ENCODE data around the gene VSIR.

DNA sequence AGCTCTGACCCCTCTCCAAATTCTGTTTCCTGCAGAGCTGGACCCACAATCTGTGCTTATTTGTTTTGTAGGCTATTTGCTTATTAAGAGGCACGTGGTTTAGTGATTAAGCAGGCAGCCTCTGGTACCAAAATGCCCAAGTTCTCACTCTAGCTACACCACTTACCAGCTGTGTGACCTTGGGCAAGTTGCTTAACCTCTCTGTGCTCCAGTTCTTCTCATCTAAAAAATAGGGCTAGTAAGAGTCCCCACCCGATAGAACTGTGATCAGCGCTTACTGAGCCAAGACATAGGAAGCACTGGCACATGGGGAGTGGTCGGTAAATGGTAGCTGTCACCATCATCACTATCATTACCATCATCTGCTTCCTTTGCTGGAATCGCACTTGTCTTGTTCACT, 74.6 kb downstream of the VSIR start:
- TF ChIP-seq, protein P1, sequence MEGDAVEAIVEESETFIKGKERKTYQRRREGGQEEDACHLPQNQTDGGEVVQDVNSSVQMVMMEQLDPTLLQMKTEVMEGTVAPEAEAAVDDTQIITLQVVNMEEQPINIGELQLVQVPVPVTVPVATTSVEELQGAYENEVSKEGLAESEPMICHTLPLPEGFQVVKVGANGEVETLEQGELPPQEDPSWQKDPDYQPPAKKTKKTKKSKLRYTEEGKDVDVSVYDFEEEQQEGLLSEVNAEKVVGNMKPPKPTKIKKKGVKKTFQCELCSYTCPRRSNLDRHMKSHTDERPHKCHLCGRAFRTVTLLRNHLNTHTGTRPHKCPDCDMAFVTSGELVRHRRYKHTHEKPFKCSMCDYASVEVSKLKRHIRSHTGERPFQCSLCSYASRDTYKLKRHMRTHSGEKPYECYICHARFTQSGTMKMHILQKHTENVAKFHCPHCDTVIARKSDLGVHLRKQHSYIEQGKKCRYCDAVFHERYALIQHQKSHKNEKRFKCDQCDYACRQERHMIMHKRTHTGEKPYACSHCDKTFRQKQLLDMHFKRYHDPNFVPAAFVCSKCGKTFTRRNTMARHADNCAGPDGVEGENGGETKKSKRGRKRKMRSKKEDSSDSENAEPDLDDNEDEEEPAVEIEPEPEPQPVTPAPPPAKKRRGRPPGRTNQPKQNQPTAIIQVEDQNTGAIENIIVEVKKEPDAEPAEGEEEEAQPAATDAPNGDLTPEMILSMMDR (IDR thresholded peaks at IDR 0.05 in 8 of 11, conservative IDR thresholded peaks at IDR 0.05 in 3 of 11), result no peak
- TF ChIP-seq POLR2A (IDR thresholded peaks at IDR 0.05) (no peak), POLR2AphosphoS5 (IDR thresholded peaks at IDR 0.05) (no peak)
